ENCODE data around the gene CFAP221. TPM values are rescaled to one million over a fixed set of nuclear protein-coding genes. Genes with fewer than 3 reads are reported as not detected.

The CFAP221 gene
- total and polyA plus RNA-seq, 10 of the 15 experiments (the other 5 are each of a cell fraction or from before 2014, with no cell fraction given) = not detected

DNA sequence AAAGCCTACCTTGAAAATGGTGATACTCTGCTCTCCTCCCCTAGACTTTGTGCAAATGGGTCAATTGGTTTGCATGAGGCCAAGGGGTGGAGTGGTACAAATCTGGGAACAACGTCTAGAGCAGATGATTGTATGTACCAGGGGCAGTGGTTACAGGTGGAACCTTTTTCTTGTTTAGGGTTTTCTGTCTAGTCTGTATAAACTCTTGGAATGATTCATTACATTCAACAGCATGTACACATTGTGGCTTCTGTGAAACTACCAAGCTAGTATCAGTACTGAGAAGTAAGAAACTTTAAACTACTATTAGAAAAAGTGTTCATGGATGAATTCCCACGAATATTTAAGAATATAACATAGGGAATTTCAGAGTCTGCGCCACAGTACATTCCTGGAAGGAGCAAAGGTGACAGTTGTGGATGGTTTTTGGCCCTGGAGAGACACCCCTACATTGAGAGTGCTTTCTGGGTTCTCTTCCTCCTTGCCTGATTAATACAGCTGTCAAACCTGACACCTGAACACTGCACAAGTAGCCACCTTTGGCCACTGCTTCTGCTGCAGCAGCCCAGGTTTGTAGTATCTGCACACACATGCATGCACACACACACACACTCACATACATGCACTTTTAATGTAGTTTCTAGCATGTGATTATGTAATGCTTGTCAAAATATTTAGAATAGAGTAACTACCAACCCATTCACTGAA is 30.0 kb downstream of the CFAP221 start (continued):
- TF ChIP-seq, protein P1, sequence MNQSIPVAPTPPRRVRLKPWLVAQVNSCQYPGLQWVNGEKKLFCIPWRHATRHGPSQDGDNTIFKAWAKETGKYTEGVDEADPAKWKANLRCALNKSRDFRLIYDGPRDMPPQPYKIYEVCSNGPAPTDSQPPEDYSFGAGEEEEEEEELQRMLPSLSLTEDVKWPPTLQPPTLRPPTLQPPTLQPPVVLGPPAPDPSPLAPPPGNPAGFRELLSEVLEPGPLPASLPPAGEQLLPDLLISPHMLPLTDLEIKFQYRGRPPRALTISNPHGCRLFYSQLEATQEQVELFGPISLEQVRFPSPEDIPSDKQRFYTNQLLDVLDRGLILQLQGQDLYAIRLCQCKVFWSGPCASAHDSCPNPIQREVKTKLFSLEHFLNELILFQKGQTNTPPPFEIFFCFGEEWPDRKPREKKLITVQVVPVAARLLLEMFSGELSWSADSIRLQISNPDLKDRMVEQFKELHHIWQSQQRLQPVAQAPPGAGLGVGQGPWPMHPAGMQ (IDR thresholded peaks at IDR 0.05; ENCODE audit: borderline replicate concordance) = no peak
- no peak for TF ChIP-seq MXI1 (IDR thresholded peaks at IDR 0.05; ENCODE audit: low read depth, low read length)
- TF ChIP-seq PAX5 (IDR thresholded peaks at IDR 0.05; ENCODE audit: borderline replicate concordance, low read depth, low read length) = 0 out of 2 replicates have a peak, but pooled peaks have one; percentile 32
- TF ChIP-seq TCF7 (IDR thresholded peaks at IDR 0.05; ENCODE audit: borderline replicate concordance) = no peak
- TF ChIP-seq, protein P2, sequence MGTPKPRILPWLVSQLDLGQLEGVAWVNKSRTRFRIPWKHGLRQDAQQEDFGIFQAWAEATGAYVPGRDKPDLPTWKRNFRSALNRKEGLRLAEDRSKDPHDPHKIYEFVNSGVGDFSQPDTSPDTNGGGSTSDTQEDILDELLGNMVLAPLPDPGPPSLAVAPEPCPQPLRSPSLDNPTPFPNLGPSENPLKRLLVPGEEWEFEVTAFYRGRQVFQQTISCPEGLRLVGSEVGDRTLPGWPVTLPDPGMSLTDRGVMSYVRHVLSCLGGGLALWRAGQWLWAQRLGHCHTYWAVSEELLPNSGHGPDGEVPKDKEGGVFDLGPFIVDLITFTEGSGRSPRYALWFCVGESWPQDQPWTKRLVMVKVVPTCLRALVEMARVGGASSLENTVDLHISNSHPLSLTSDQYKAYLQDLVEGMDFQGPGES (IDR thresholded peaks at IDR 0.05) = no peak
- TF ChIP-seq ZNF207 (IDR thresholded peaks at IDR 0.05; ENCODE audit: borderline replicate concordance) = no peak
- 0 out of 2 replicates have a peak, but pooled peaks have one; percentile 39 for TF ChIP-seq TBL1XR1 (IDR thresholded peaks at IDR 0.05; ENCODE audit: low read depth, low read length)
- peak; percentile 62 to 71 for TF ChIP-seq IKZF2 (IDR thresholded peaks at IDR 0.05)
- TF ChIP-seq, protein P3, sequence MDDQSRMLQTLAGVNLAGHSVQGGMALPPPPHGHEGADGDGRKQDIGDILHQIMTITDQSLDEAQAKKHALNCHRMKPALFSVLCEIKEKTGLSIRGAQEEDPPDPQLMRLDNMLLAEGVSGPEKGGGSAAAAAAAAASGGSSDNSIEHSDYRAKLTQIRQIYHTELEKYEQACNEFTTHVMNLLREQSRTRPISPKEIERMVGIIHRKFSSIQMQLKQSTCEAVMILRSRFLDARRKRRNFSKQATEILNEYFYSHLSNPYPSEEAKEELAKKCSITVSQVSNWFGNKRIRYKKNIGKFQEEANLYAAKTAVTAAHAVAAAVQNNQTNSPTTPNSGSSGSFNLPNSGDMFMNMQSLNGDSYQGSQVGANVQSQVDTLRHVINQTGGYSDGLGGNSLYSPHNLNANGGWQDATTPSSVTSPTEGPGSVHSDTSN (IDR thresholded peaks at IDR 0.05; ENCODE audit: insufficient replicate concordance, low read depth, low read length) = no peak
- TF ChIP-seq SIX5 (IDR thresholded peaks at IDR 0.05; ENCODE audit: low read depth, low read length, severe bottlenecking) = no peak
- TF ChIP-seq, protein P4, sequence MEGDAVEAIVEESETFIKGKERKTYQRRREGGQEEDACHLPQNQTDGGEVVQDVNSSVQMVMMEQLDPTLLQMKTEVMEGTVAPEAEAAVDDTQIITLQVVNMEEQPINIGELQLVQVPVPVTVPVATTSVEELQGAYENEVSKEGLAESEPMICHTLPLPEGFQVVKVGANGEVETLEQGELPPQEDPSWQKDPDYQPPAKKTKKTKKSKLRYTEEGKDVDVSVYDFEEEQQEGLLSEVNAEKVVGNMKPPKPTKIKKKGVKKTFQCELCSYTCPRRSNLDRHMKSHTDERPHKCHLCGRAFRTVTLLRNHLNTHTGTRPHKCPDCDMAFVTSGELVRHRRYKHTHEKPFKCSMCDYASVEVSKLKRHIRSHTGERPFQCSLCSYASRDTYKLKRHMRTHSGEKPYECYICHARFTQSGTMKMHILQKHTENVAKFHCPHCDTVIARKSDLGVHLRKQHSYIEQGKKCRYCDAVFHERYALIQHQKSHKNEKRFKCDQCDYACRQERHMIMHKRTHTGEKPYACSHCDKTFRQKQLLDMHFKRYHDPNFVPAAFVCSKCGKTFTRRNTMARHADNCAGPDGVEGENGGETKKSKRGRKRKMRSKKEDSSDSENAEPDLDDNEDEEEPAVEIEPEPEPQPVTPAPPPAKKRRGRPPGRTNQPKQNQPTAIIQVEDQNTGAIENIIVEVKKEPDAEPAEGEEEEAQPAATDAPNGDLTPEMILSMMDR (IDR thresholded peaks at IDR 0.05 in 2 of 3, conservative IDR thresholded peaks at IDR 0.05 in 1 of 3; ENCODE audit: control insufficient read depth in 2 of 3, extremely low read depth in 1 of 3, insufficient read depth in 1 of 3, low read depth in 3 of 3, low read length in 3 of 3) = no peak
- TF ChIP-seq, protein P5, sequence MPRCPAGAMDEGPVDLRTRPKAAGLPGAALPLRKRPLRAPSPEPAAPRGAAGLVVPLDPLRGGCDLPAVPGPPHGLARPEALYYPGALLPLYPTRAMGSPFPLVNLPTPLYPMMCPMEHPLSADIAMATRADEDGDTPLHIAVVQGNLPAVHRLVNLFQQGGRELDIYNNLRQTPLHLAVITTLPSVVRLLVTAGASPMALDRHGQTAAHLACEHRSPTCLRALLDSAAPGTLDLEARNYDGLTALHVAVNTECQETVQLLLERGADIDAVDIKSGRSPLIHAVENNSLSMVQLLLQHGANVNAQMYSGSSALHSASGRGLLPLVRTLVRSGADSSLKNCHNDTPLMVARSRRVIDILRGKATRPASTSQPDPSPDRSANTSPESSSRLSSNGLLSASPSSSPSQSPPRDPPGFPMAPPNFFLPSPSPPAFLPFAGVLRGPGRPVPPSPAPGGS (IDR thresholded peaks at IDR 0.05; ENCODE audit: borderline replicate concordance, insufficient read depth, low read depth, low read length, poor library complexity, severe bottlenecking) = no peak
- peak; percentile 68; the same call in 1 of the 2 replicates for TF ChIP-seq NFIC (IDR thresholded peaks at IDR 0.05; ENCODE audit: low read depth, low read length)
- peak; percentile 11 to 43; a peak in 1 of 4 replicates for TF ChIP-seq EP300 (IDR thresholded peaks at IDR 0.05; ENCODE audit: borderline replicate concordance in 1 of 2, control insufficient read depth in 1 of 2, low read depth in 2 of 2, low read length in 2 of 2)
- peak; percentile 62; the same call in 1 of the 2 replicates for TF ChIP-seq ZNF217 (IDR thresholded peaks at IDR 0.05)
- TF ChIP-seq CEBPB (IDR thresholded peaks at IDR 0.05; ENCODE audit: borderline replicate concordance in 1 of 2, low read depth in 2 of 2, low read length in 2 of 2) = no peak
- no peak for TF ChIP-seq BACH1 (IDR thresholded peaks at IDR 0.05; ENCODE audit: borderline replicate concordance)
- 0 out of 2 replicates have a peak, but pooled peaks have one; percentile 7 for TF ChIP-seq TCF12 (IDR thresholded peaks at IDR 0.05; ENCODE audit: low read depth, low read length)
